ENCODE measurements around the gene VEPH1. TPM values are rescaled to one million over a fixed set of nuclear protein-coding genes. Genes with fewer than 3 reads are reported as not detected.

The VEPH1 gene
- total and polyA plus RNA-seq, 9 of the 15 experiments (the other 6 are each of a cell fraction or from before 2014, with no cell fraction given), result 4.5 to 15.6 (median 5.8) TPM

DNA sequence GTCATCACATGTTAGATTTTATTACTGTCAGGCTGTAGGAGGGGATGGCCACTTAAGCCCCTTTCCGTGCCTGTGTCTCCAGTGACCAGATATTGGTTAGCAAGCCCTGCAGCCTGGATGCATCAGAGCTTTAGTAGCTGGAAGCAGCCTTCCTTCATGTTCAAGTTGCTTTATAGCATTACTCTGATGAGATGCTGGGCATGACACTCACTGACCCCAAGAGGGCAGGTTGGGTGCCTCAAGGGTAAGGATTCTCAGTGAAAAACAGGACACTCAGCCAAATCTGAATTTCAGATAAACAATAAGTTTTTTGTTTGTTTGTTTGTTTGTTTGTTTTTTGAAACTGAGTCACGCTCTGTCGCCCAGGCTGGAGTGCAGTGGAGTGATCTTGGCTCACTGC lies 135.0 kb downstream of the VEPH1 start:
- CTCF ChIA-PET (ENCODE audit: low intra/inter-chr PET ratio), result no interaction called here
- H3K36me3 ChIP-seq (ENCODE audit: control insufficient read depth, insufficient read depth, low read length), result no peaks in the 10 kb centered on the region
- H4K20me1 ChIP-seq (replicated peaks; ENCODE audit: control insufficient read depth, insufficient read depth, low read length), result no peaks in the 10 kb centered on the region
- 8% methylated on average over 3 of the region's 3 CpGs for WGBS (ENCODE audit: insufficient coverage, low coverage, missing lambda C conversion rate)
- ATAC-seq (no peak), FAIRE-seq (no peak), DNase-seq (ENCODE audit: extremely low read depth in 1 of 4, low spot score in 3 of 4) (no peak)
- no peaks in the 10 kb centered on the region for H3K79me2 ChIP-seq (ENCODE audit: control insufficient read depth, insufficient read depth, low read length)
- BruUV-seq (replicated peaks), result no TSS peak
- H3K9me1 ChIP-seq (ENCODE audit: control insufficient read depth, insufficient read depth, low read length), result no peaks in the 10 kb centered on the region
- no peaks in the 10 kb centered on the region for H3K9me3 ChIP-seq (replicated peaks; ENCODE audit: control insufficient read depth, insufficient read depth, low read depth, low read length)
- in situ Hi-C loops (cut with MboI), result no loop called here
- intact Hi-C loops (cut with micrococcal nuclease), result no loop called here
- H3K4me1 ChIP-seq (replicated peaks in 1 of 2; ENCODE audit: control insufficient read depth in 2 of 2, insufficient read depth in 2 of 2, low read length in 2 of 2), result no peaks in the 10 kb centered on the region
- H3K27me3 ChIP-seq (ENCODE audit: control insufficient read depth in 2 of 2, insufficient read depth in 2 of 2, low read length in 2 of 2), result peaks cover 0 to 4% of the 10 kb centered on the region in 2 experiments; a peak in 1 of 5 replicates
- no peak overlapping the region for H3K27ac ChIP-seq (ENCODE audit: extremely low read depth, low read depth, low read length)
- no peak overlapping the region for H3K4me2 ChIP-seq (ENCODE audit: insufficient read depth, low read length)
- no peak overlapping the region for H3K4me3 ChIP-seq
- no peak overlapping the region for H2AFZ ChIP-seq (ENCODE audit: low read depth, low read length)
- POLR2A ChIA-PET, result no interaction called here
- H3K9ac ChIP-seq (ENCODE audit: insufficient read depth in 1 of 2, low read depth in 2 of 2, low read length in 2 of 2), result no peak overlapping the region
- no peak for TF ChIP-seq ZNF584 (CRISPR knock-in tag; IDR thresholded peaks at IDR 0.05; ENCODE audit: low read depth)
- TF ChIP-seq, protein P1, sequence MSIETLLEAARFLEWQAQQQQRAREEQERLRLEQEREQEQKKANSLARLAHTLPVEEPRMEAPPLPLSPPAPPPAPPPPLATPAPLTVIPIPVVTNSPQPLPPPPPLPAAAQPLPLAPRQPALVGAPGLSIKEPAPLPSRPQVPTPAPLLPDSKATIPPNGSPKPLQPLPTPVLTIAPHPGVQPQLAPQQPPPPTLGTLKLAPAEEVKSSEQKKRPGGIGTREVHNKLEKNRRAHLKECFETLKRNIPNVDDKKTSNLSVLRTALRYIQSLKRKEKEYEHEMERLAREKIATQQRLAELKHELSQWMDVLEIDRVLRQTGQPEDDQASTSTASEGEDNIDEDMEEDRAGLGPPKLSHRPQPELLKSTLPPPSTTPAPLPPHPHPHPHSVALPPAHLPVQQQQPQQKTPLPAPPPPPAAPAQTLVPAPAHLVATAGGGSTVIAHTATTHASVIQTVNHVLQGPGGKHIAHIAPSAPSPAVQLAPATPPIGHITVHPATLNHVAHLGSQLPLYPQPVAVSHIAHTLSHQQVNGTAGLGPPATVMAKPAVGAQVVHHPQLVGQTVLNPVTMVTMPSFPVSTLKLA (conservative IDR thresholded peaks at IDR 0.05), result no peak
- TF ChIP-seq ZNF133 (CRISPR knock-in tag; IDR thresholded peaks at IDR 0.05), result no peak
- TF ChIP-seq, protein P2, sequence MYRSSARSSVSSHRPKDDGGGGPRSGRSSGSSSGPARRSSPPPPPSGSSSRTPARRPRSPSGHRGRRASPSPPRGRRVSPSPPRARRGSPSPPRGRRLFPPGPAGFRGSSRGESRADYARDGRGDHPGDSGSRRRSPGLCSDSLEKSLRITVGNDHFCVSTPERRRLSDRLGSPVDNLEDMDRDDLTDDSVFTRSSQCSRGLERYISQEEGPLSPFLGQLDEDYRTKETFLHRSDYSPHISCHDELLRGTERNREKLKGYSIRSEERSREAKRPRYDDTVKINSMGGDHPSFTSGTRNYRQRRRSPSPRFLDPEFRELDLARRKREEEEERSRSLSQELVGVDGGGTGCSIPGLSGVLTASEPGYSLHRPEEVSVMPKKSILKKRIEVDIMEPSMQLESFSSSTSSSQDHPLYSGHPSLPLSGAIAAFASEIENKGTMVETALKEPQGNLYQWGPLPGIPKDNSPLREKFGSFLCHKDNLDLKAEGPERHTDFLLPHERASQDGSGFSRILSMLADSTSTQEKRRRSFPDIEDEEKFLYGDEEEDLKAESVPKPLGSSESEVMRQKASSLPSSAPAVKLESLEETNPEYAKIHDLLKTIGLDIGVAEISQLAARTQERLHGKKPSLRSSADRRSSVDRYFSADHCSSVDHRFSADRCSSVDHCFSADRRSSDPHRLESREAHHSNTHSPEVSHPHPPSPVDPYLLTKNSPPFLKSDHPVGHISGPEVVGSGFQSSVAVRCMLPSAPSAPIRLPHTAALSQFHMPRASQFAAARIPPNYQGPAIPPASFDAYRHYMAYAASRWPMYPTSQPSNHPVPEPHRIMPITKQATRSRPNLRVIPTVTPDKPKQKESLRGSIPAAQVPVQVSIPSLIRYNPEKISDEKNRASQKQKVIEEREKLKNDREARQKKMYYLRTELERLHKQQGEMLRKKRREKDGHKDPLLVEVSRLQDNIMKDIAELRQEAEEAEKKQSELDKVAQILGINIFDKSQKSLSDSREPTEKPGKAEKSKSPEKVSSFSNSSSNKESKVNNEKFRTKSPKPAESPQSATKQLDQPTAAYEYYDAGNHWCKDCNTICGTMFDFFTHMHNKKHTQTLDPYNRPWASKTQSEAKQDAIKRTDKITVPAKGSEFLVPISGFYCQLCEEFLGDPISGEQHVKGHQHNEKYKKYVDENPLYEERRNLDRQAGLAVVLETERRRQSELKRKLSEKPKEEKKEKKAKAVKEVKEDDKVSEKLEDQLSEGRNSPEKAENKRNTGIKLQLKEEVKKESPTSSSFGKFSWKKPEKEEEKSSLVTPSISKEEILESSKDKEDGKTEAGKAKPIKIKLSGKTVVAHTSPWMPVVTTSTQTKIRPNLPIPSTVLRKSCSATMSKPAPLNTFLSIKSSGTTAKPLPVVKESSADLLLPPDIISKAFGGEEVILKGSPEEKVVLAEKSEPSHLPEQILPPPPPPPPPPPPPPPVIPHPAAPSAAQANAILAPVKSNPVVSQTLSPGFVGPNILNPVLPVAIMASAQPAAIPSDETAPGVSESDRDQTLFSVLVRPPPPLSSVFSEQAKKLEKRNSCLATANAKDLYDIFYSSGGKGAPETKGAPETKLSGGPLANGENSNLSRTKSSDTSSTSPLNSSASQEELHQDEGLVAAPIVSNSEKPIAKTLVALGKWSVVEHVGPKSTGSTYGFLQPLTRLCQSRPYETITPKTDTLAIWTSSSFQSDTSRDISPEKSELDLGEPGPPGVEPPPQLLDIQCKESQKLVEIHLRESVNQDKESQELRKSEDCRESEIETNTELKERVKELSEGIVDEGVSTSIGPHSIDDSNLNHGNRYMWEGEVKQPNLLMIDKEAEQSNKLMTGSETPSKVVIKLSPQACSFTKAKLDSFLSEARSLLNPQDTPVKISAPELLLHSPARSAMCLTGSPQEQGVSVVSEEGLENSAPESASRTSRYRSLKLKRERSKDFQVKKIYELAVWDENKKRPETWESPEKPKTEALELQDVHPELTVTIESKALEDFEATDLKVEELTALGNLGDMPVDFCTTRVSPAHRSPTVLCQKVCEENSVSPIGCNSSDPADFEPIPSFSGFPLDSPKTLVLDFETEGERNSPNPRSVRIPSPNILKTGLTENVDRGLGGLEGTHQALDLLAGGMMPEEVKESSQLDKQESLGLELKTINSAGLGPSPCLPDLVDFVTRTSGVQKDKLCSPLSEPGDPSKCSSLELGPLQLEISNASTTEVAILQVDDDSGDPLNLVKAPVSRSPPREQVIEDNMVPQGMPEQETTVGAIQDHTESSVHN (IDR thresholded peaks at IDR 0.05; ENCODE audit: borderline replicate concordance in 1 of 2, low read depth in 1 of 2), result no peak
- TF ChIP-seq, protein P3, sequence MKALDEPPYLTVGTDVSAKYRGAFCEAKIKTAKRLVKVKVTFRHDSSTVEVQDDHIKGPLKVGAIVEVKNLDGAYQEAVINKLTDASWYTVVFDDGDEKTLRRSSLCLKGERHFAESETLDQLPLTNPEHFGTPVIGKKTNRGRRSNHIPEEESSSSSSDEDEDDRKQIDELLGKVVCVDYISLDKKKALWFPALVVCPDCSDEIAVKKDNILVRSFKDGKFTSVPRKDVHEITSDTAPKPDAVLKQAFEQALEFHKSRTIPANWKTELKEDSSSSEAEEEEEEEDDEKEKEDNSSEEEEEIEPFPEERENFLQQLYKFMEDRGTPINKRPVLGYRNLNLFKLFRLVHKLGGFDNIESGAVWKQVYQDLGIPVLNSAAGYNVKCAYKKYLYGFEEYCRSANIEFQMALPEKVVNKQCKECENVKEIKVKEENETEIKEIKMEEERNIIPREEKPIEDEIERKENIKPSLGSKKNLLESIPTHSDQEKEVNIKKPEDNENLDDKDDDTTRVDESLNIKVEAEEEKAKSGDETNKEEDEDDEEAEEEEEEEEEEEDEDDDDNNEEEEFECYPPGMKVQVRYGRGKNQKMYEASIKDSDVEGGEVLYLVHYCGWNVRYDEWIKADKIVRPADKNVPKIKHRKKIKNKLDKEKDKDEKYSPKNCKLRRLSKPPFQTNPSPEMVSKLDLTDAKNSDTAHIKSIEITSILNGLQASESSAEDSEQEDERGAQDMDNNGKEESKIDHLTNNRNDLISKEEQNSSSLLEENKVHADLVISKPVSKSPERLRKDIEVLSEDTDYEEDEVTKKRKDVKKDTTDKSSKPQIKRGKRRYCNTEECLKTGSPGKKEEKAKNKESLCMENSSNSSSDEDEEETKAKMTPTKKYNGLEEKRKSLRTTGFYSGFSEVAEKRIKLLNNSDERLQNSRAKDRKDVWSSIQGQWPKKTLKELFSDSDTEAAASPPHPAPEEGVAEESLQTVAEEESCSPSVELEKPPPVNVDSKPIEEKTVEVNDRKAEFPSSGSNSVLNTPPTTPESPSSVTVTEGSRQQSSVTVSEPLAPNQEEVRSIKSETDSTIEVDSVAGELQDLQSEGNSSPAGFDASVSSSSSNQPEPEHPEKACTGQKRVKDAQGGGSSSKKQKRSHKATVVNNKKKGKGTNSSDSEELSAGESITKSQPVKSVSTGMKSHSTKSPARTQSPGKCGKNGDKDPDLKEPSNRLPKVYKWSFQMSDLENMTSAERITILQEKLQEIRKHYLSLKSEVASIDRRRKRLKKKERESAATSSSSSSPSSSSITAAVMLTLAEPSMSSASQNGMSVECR (CRISPR knock-in tag; IDR thresholded peaks at IDR 0.05), result no peak
- TF ChIP-seq TEAD1 (CRISPR knock-in tag; IDR thresholded peaks at IDR 0.05), result no peak
- no peak for TF ChIP-seq MYNN (IDR thresholded peaks at IDR 0.05)
- no peak for TF ChIP-seq MYNN (CRISPR knock-in tag; IDR thresholded peaks at IDR 0.05)
- TF ChIP-seq ZNF780A (CRISPR knock-in tag; IDR thresholded peaks at IDR 0.05), result no peak
